ENCODE measurements around the gene ATP6AP1.
A peak's percentile ranks its signal among the peaks of the same experiment; 100 is the strongest.

ATP6AP1 gene

GRCh38 chrX:154478728-154479622 lies 50.5 kb downstream of the ATP6AP1 start, which contains the start of gene LAGE3:
Gene LAGE3, minus strand, starts transcription at chrX:154479281. Its CDS starts 366 bp downstream, at chrX:154478915.
- Mint-ChIP-seq H3K27ac (peak within 1 kb of the TSS; percentile 35 to 77 (median 64)), H3K9me3 (peaks cover 16% of the 10 kb centered on the region), H3K36me3 (ENCODE audit: low read depth) (peaks cover 20% of the 10 kb centered on the region), H3K27me3 (ENCODE audit: low read depth) (peaks cover 3% of the 10 kb centered on the region), H3K4me1 (peaks cover 4% of the 10 kb centered on the region), H3K4me3 (peak within 1 kb of the TSS; percentile 83 to 87 (median 86))
- no peak for TF ChIP-seq CTCF (IDR thresholded peaks at IDR 0.05; ENCODE audit: unreplicated experiment in 3 of 3)

GRCh38 chrX:154481195-154481594 lies 52.7 kb downstream of the ATP6AP1 start:
- H3K9me3 Mint-ChIP-seq, result peaks cover 10% of the 10 kb centered on the region
- peaks cover 3% of the 10 kb centered on the region for H3K27me3 Mint-ChIP-seq (ENCODE audit: low read depth)
- H3K36me3 Mint-ChIP-seq (ENCODE audit: low read depth), result peaks cover 15% of the 10 kb centered on the region
- peak overlapping the region in 1 of 3 experiments; percentile 18 for H3K4me3 Mint-ChIP-seq
- no peak for TF ChIP-seq CTCF (IDR thresholded peaks at IDR 0.05; ENCODE audit: unreplicated experiment in 3 of 3)
- H3K4me1 Mint-ChIP-seq, result no peaks in the 10 kb centered on the region
- no peak overlapping the region for H3K27ac Mint-ChIP-seq

- H3K36me3 Mint-ChIP-seq (ENCODE audit: low read depth), result peaks cover 15% of the 10 kb centered on the region
- no peaks in the 10 kb centered on the region for H3K4me1 Mint-ChIP-seq
- H3K27me3 Mint-ChIP-seq (ENCODE audit: low read depth), result peaks cover 3% of the 10 kb centered on the region
- peak overlapping the region in 1 of 3 experiments; percentile 13 for H3K27ac Mint-ChIP-seq
- H3K9me3 Mint-ChIP-seq, result peaks cover 10% of the 10 kb centered on the region
- peak overlapping the region; percentile 6 to 60 (median 7) for H3K4me3 Mint-ChIP-seq
- TF ChIP-seq CTCF (IDR thresholded peaks at IDR 0.05; ENCODE audit: unreplicated experiment in 3 of 3), result no peak
Observed at GRCh38 chrX:154481911-154482601, 53.6 kb downstream of the ATP6AP1 start.

- no peak for TF ChIP-seq CTCF (IDR thresholded peaks at IDR 0.05; ENCODE audit: unreplicated experiment in 3 of 3)
- no peak overlapping the region for H3K27ac Mint-ChIP-seq
- peaks cover 3% of the 10 kb centered on the region for H3K27me3 Mint-ChIP-seq (ENCODE audit: low read depth)
- H3K9me3 Mint-ChIP-seq, result peaks cover 11% of the 10 kb centered on the region
- H3K4me3 Mint-ChIP-seq, result no peak overlapping the region
- peaks cover under 1% of the 10 kb centered on the region for H3K4me1 Mint-ChIP-seq
- peaks cover 16% of the 10 kb centered on the region for H3K36me3 Mint-ChIP-seq (ENCODE audit: low read depth)
Observed at GRCh38 chrX:154482786-154483185, 54.3 kb downstream of the ATP6AP1 start.

GRCh38 chrX:154483325-154483724 lies 54.8 kb downstream of the ATP6AP1 start:
- H3K4me3 Mint-ChIP-seq, result peak overlapping the region; percentile 9 to 14 (median 9)
- peaks cover 5% of the 10 kb centered on the region for H3K4me1 Mint-ChIP-seq
- peak overlapping the region in 1 of 3 experiments; percentile 35 for H3K27ac Mint-ChIP-seq
- H3K9me3 Mint-ChIP-seq, result peaks cover 15% of the 10 kb centered on the region
- no peak for TF ChIP-seq CTCF (IDR thresholded peaks at IDR 0.05; ENCODE audit: unreplicated experiment in 3 of 3)
- H3K36me3 Mint-ChIP-seq (ENCODE audit: low read depth), result peaks cover 21% of the 10 kb centered on the region
- H3K27me3 Mint-ChIP-seq (ENCODE audit: low read depth), result peaks cover 3% of the 10 kb centered on the region
